IMR-90 (cell line): ENCODE results near the gene ESYT3.

ENCODE experiments used
- CEBPB ChIP-seq: IDR thresholded peaks from 2 replicates; pipeline ENCODE4 v1.6.1; 2012; ENCODE audit warnings: low read depth, low read length, improper control_type of control experiment
- CHD1 ChIP-seq: IDR thresholded peaks from 2 replicates; pipeline ENCODE4 v1.6.1; 2012; ENCODE audit warnings: low read depth, low read length, improper control_type of control experiment
- MAZ ChIP-seq: IDR thresholded peaks from 2 replicates; pipeline ENCODE4 v1.6.1; 2012; ENCODE audit warnings: low read depth, mild to moderate bottlenecking, low read length, improper control_type of control experiment, moderate library complexity, borderline replicate concordance
- POLR2A ChIP-seq: IDR thresholded peaks from 2 replicates; pipeline ENCODE4 v1.6.1; 2012; ENCODE audit warnings: mild to moderate bottlenecking, low read depth, low read length
- RCOR1 ChIP-seq: IDR thresholded peaks from 2 replicates; pipeline ENCODE4 v1.6.1; 2012; ENCODE audit warnings: mild to moderate bottlenecking, low read length, improper control_type of control experiment; ENCODE audit not compliant: insufficient replicate concordance
- RFX5 ChIP-seq: IDR thresholded peaks from 2 replicates; pipeline ENCODE4 v1.8.0; 2012; ENCODE audit warnings: low read depth, mild to moderate bottlenecking, low read length, moderate library complexity
- TF ChIP-seq, protein P1 (sequence below): conservative IDR thresholded peaks from 2 replicates; pipeline ENCODE4 v1.5.1; 2012; ENCODE audit warnings: mild to moderate bottlenecking, low read depth, low read length, improper control_type of control experiment
- TF ChIP-seq, protein P2 (sequence below): fragments of 150-350 bp; IDR thresholded peaks from 2 replicates; pipeline ENCODE4 v1.6.1; 2017; ENCODE audit warnings: mild to moderate bottlenecking, antibody characterized with exemption, low read length, low read depth

DNA sequence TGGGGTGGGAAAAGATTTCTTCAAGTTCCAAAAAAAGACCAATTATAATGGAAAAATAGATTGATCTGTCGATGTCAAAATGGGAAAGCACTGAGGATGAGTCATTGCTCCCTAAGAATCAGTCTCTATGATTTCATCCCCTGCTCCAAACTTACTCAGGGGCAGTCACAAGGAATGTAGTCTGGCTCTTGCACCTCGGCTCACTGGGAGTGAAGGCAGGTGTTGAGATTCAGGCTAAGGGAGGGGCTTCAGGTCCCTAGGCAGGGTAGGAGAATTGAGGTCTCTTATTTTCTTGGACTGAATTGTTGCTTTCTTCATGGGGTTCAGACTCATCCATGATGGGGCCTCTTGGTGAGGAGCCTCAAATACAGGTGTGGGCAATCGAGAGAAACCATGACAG, 14.2 kb downstream of the ESYT3 start:
- TF ChIP-seq, protein P1, sequence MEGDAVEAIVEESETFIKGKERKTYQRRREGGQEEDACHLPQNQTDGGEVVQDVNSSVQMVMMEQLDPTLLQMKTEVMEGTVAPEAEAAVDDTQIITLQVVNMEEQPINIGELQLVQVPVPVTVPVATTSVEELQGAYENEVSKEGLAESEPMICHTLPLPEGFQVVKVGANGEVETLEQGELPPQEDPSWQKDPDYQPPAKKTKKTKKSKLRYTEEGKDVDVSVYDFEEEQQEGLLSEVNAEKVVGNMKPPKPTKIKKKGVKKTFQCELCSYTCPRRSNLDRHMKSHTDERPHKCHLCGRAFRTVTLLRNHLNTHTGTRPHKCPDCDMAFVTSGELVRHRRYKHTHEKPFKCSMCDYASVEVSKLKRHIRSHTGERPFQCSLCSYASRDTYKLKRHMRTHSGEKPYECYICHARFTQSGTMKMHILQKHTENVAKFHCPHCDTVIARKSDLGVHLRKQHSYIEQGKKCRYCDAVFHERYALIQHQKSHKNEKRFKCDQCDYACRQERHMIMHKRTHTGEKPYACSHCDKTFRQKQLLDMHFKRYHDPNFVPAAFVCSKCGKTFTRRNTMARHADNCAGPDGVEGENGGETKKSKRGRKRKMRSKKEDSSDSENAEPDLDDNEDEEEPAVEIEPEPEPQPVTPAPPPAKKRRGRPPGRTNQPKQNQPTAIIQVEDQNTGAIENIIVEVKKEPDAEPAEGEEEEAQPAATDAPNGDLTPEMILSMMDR, result no peak
- TF ChIP-seq POLR2A, result no peak
- TF ChIP-seq CHD1, result no peak
- TF ChIP-seq CEBPB, result no peak
- no peak for TF ChIP-seq MAZ
- TF ChIP-seq, protein P2, sequence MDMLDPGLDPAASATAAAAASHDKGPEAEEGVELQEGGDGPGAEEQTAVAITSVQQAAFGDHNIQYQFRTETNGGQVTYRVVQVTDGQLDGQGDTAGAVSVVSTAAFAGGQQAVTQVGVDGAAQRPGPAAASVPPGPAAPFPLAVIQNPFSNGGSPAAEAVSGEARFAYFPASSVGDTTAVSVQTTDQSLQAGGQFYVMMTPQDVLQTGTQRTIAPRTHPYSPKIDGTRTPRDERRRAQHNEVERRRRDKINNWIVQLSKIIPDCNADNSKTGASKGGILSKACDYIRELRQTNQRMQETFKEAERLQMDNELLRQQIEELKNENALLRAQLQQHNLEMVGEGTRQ, result no peak
- TF ChIP-seq RCOR1, result no peak
- TF ChIP-seq RFX5, result no peak
